ENCODE results near the gene PLCG1. TPM values are rescaled to one million over a fixed set of nuclear protein-coding genes. Genes with fewer than 3 reads are reported as not detected.

The PLCG1 gene
- total RNA-seq, 1 donor from 2014 or later: 120 TPM

GRCh38 chr20:41165001-41165882 lies 27.9 kb downstream of the PLCG1 start:
- peak; percentile 47 for DNase-seq
- Histone ChIP-seq H3K36me3 (peaks cover 88% of the 10 kb centered on the region), H3K4me1 (no peaks in the 10 kb centered on the region), H3K27me3 (no peaks in the 10 kb centered on the region), H3K27ac (no peak overlapping the region), H3K4me3 (no peak overlapping the region), H3K9me3 (no peaks in the 10 kb centered on the region)
- intact Hi-C loops (cut with DNase I): no loop called here
- TF ChIP-seq CTCF (IDR thresholded peaks at IDR 0.05): no peak
- no peak for ATAC-seq

- peaks cover 91% of the 10 kb centered on the region for H3K36me3 ChIP-seq
- no peak for TF ChIP-seq CTCF (IDR thresholded peaks at IDR 0.05)
- peak overlapping the region; percentile 30 for H3K27ac ChIP-seq
- H3K4me1 ChIP-seq: no peaks in the 10 kb centered on the region
- ATAC-seq (no peak), DNase-seq (peak; percentile 63)
- no peaks in the 10 kb centered on the region for H3K27me3 ChIP-seq
- no peaks in the 10 kb centered on the region for H3K9me3 ChIP-seq
- H3K4me3 ChIP-seq: no peak overlapping the region
- intact Hi-C loops (cut with DNase I): no loop called here
These were observed 29.1 kb downstream of the PLCG1 start for GRCh38 chr20:41166201-41167117.

- peak overlapping the region; percentile 30 for H3K27ac ChIP-seq
- H3K4me1 ChIP-seq: peaks cover 5% of the 10 kb centered on the region
- TF ChIP-seq CTCF (IDR thresholded peaks at IDR 0.05): no peak
- intact Hi-C loops (cut with DNase I): no loop called here
- H3K36me3 ChIP-seq: peaks cover 96% of the 10 kb centered on the region
- no peaks in the 10 kb centered on the region for H3K27me3 ChIP-seq
- ATAC-seq (no peak), DNase-seq (peak; percentile 25)
- H3K9me3 ChIP-seq: no peaks in the 10 kb centered on the region
- H3K4me3 ChIP-seq: no peak overlapping the region
These were observed 29.8 kb downstream of the PLCG1 start for GRCh38 chr20:41167118-41167470.

- DNase-seq: peak; percentile 32
- ATAC-seq: no peak
- Histone ChIP-seq H3K4me3 (no peak overlapping the region), H3K36me3 (peaks cover 96% of the 10 kb centered on the region), H3K27me3 (no peaks in the 10 kb centered on the region), H3K27ac (peak overlapping the region; percentile 17), H3K4me1 (peaks cover 11% of the 10 kb centered on the region), H3K9me3 (no peaks in the 10 kb centered on the region)
- TF ChIP-seq CTCF (IDR thresholded peaks at IDR 0.05): no peak
- intact Hi-C loops (cut with DNase I): no loop called here
These were observed 30.3 kb downstream of the PLCG1 start for GRCh38 chr20:41167481-41168253.

Data from upper lobe of right lung (tissue), 1 donor.